Activated T-cell treated with anti-CD3 and anti-CD28 coated beads for 1 hour (primary cell): ENCODE results near the gene HEMGN.
A peak's percentile ranks its signal among the peaks of the same experiment; 100 is the strongest.
"Not testable (repeated sequence)": the region's sequence is repeated elsewhere in the genome, so short reads cannot be mapped to it uniquely, and the experiment has no call there.

Experiments used
- DNase-seq: peaks from one replicate; pipeline ENCODE4 v3.0.0-alpha.2; 2020; ENCODE audit warnings: low read depth

The HEMGN gene

GRCh38 chr9:97964901-97965300, 26.9 kb upstream of the HEMGN start:
- no peak for DNase-seq

DNA sequence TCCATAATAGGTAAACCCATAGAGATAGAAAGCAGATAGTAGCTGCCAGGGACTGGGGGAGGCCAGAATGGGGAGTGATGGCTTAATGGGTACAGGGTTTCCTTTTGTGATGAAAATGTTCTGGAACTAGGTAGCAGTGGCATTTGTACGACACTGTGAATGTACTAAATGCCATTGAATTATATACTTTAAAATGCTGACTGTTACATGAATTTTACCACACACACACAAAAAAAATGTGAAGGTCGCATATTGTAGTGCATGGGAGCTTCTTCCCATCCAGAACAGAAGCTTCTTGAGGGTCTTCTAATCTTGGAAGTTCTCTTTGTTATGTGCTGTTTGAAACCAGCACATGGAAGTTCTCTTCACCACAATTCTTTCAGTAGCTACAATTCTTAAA, 25.3 kb upstream of the HEMGN start:
- DNase-seq, result no peak

GRCh38 chr9:97962575-97962974, 24.6 kb upstream of the HEMGN start:
- DNase-seq, result no peak

DNA sequence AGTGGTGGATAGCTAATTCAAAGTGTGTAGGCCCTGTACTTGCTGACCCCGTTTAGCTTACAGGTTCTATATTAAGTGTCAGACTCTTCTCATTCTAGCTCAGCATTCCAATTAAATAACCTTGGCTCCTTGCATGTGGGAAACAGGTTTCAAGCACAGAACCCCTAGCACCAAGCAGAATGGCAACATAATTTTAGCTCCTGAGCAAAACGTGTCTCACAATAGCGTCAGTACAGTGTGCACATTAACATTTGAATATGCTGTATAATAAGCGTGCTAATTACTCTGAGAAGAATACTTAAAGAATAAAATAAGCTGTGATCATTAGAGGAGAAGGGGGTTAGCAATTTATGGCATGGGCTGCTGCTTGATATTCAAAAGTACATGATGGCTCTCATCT, 24.2 kb upstream of the HEMGN start:
- DNase-seq, result no peak

GRCh38 chr9:97961361-97961760, 23.4 kb upstream of the HEMGN start:
- no peak for DNase-seq

DNA sequence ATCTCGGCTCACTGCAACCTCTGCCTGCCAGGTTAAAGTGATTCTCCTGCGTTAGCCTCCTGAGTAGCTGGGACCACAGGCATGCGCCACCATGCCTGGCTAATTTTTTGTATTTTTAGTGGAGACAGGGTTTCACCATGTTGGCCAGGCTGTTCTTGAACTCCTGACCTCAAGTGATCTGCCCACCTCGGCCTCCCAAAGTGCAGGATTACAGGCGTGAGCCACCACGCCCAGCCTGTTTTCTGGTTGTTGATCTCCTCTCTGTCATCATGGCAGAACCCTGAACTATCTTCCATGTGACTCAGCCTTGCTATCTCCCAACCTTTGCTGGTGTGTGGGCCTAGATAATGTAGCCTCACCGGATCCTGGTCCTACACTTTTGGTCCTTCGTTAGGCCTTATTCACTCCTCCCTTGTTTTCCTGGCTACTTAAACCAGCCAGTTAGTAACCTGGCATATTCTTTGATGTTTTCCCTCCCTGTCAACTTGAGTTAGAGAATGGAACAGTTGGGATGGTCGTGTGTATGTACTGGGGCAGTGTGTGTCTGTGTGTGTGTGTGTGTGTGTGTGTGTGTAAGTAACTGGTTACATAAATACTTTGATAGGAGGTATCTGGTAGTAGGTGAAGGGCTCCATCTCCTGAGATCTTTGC, 22.8 kb upstream of the HEMGN start:
- not testable (repeated sequence) for DNase-seq

DNA sequence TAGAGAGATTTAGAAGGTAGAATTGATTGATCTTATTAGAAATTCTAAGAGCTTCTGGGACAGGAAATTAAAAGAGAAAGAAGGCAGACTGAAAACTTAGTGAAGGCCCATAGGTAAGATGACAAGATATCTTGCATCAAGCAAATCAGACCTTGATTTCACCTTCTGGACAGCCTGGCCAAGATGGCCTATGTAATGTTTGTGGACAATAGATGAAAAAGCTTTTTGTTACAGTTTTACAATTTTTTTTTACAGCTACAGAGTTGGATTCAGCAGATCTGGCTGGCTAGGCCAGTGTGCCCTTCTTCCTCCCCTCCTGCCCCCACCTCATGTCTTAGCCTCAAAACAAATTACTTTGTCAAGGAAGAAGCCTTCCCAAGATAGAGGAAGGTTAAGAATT, 21.6 kb upstream of the HEMGN start:
- no peak for DNase-seq

DNA sequence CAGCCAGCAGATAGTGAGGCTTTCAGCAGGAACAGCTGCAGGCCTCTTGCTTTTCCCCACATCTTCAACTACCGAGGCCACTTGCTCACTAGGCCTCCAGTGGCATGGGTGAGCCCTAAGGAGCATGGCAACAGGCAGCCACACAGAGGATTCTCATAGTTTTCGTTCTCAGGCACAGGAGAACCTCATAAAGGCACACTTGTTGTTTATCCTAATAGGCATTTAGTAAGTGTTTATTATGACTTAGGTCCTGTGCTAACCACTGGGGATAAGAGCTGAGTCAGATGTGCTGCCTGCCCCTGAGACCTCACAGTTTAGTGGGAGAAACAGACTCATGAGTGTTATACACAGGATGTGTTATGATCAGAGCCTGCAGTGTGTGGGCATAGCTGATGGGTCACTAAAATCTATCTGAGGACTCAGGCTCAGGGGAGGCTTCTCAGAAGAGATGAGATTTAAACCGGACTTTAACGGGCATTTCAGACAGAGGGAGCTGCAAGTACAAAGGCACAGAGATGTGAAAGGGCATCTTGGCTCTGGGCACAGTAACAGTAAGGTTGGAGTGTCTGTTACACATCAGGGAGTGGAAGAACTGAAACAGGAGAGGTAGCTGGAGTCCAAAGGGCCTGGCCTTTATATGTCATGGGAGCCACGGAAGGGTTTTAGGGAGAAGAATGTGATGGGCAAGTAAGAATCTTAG, 21.0 kb upstream of the HEMGN start:
- DNase-seq, result no peak

- no peak for DNase-seq
These were observed 18.4 kb upstream of the HEMGN start for GRCh38 chr9:97956331-97956730.

DNA sequence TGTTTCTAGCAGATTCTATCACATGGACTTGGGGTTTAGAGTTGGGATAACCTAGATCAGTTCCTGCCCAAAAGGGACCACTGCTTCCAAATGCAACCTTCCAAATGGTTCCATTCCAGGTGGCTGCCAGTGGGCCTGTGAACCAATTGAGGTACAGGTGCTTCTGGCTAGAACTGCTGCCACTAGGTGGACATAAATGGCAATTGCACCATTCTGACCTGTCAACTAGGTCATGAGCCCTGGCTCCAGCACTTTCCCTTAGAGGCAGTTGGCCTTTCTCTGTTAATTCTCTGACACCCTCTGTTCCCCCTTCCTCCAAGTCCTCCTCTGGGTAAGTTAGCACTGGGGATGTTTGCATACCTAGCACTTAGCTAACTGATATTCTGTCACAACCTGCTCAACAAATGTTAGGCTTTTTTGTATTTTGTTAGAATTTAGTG, 16.6 kb upstream of the HEMGN start:
- peak; percentile 28 for DNase-seq

DNA sequence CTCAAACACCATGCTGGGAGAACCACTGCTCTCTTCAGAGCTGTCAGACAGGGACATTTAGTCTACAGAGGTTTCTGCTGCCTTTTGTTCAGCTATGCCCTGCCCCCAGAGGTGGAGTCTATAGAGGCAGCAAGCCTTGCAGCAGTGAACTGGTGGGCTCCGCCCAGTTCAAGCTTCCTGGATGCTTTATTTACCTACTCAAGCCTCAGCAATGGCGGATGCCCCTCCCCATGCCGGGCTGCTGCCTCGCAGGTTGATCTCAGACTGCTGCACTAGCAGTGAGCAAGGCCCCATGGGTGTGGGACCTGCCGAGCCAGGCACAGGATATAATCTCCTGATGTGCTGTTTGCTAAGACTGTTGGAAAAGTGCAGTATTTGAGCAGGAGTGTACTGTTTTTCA, 12.9 kb upstream of the HEMGN start:
- DNase-seq, result not testable (repeated sequence)

DNA sequence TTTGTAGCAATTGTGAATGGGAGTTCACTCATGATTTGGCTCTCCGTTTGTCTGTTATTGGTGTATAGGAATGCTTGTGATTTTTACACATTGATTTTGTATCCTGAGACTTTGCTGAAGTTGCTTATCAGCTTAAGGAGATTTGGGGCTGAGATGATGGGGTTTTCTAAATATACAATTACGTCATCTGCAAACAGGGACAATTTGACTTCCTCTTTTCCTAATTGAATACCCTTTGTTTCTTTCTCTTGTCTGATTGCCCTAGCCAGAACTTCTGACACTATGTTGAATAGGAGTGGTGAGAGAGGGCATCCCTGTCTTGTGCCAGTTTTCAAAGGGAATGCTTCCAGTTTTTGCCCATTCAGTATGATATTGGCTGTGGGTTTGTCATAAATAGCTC, 9.1 kb upstream of the HEMGN start:
- DNase-seq, result not testable (repeated sequence)

DNA sequence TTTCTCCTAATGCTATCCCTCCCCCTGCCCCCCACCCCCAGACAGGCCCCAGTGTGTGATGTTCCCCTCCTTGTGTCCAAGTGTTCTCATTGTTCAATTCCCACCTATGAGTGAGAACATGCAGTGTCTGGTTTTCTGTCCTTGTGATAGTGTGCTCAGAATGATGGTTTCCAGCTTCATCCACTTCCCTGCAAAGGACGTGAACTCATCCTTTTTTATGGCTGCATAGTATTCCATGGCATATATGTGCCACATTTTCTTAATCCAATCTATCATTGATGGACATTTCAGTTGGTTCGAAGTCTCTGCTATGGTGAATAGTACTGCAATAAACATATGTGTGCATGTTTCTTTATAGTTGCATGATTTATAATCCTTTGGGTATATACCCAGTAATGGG, 7.5 kb upstream of the HEMGN start:
- DNase-seq, result not testable (repeated sequence)

- DNase-seq, result no peak
These were observed 6.6 kb upstream of the HEMGN start for GRCh38 chr9:97944612-97945011.

- DNase-seq, result no peak
These were observed 5.4 kb upstream of the HEMGN start for GRCh38 chr9:97943308-97943855.

- no peak for DNase-seq
These were observed 3.4 kb upstream of the HEMGN start for GRCh38 chr9:97941323-97941722.

DNA sequence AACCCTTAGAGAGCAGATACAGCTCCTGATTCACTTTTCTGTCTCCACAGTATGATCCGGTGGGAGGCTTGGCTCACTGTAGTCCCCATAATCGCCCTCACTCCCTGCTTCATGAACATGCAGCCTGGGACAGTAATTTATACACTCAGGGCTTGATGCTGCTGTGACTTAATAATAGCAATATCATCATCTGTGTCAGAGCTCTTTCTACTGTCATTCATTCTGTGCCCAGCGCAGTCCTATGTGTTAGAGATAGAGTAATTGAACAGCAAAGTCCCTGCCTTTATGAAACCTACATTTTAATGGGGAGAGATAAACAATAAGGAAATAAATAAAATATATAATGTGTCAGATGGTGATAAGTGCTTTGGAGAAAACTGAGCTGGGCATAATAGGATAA, 2.8 kb upstream of the HEMGN start:
- DNase-seq, result no peak

GRCh38 chr9:97940233-97940632, 2.3 kb upstream of the HEMGN start:
- no peak for DNase-seq

DNA sequence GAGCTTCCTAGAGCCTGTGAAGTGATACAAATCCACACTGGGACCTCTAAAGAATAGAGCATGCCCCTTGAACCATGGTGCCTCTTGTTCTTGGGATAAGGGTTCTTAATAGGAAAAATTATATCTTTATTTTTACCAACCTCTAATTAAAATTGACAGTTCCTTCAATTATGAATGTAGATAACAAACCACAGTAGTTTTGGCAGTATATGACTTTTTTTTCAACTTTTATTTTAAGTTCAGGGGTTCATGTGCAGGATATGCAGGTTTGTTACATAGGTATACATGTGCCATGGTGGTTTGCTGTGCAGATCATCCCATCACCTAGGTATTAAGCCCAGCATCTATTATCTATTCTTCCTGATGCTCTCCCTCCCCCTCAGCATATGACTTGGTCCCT, 974 bp downstream of the HEMGN start:
- DNase-seq, result no peak

- DNase-seq, result no peak
These were observed 2.7 kb downstream of the HEMGN start for GRCh38 chr9:97935276-97935675.

DNA sequence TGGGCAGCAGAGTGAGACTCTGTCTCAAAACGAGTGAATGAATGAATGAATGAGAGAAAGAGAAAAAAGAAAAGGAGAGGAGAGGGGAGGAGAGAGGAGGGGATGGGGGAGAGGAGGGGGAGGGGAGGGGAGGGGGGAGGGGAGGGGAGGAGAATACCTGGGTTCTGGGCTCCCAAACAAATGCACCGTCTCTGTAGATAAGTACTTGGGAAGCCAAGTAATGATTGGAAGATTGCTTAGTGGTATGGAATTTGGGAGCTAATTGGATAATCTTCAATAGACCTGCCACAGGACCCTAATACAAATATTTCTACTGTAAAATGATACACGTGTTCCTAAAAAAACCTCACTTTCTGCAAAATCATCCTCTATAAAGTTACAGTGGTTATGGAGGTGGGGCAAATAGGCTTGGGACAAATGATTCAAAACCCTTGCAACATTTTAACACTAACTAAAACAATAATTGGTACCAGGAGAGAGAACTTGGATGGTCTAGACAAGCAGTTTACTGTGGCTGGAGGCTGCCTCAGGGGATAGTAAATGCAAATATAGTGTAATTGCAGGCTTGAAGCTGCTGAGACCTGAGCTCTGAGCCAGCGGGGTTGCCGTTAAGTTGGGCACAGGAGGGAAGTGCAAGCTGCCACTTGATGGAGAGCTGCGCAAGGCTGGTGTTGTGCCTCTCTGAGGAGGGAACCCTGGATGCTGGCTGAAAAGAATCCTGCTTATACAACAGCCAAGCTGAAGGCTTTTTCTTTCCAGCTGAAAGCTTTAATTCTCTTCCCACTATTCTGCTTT, 3.5 kb downstream of the HEMGN start:
- no peak for DNase-seq

DNA sequence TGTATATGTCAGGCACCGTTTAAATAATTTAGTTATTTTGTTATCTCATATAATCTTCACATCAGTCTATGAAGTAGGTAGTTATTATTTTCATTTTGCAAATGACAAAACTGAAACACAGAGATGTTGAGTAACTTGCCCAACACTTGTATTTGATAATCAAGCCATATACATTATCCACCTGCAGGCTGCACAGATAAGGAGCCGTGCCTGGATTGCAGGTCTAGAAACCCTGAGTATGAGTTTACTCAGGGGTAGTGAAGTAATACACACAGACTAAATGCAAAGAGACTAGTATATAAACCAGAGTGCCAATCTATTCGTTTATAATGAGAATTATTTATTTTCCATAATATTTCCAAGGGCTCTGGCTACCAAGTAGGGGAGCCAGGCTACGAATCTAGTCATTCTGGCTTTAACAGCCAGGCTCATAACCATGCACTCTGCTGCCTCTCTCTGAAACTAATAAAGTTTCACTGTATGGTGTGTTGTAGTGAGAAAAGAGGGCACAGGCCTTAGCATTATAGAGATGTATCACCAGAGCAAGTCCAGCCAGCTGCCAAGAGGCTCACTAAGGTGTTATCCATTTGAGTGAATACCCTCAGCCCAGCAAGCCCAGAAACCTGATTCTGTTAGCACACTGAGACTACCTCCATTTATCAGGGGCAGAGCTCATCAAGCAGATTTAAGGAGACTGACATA, 4.5 kb downstream of the HEMGN start:
- no peak for DNase-seq
